AG04450 (cell line): ENCODE results near the gene BAG1. TPM values are rescaled to one million over a fixed set of nuclear protein-coding genes. Genes with fewer than 3 reads are reported as not detected.

Experiments used
- CTCF ChIA-PET: fragments of 300-600, 350-600 bp; formaldehyde crosslinking; extraction: SDS; loops from one replicate; lab custom pipeline; 2022; ENCODE audit warnings: antibody characterized with exemption, inconsistent platforms; lab: Charles Lee
- POLR2A ChIA-PET: fragments of 350-600 bp; formaldehyde crosslinking; extraction: SDS; loops from one replicate; lab custom pipeline; 2021; ENCODE audit warnings: antibody characterized with exemption, inconsistent platforms; lab: Yijun Ruan, JAX
- DNase-seq: peaks from one replicate; pipeline ENCODE4 v3.0.0-alpha.2; 2011; ENCODE audit warnings: low read depth, low spot score
- H3K27ac ChIP-seq: one replicate; pipeline ENCODE4 v1.5.1; 2012; ENCODE audit warnings: low read depth, low read length, control low read depth
- H3K27me3 ChIP-seq: one replicate; pipeline ENCODE4 v1.6.0; 2012; ENCODE audit warnings: low read length; ENCODE audit not compliant: control insufficient read depth, insufficient read depth
- H3K4me3 ChIP-seq: 2 replicates; pipeline ENCODE4 v1.5.1; 2011; ENCODE audit warnings: mild to moderate bottlenecking, low read depth, low read length, control low read depth
- H3K9me3 ChIP-seq: 2 replicates; pipeline ENCODE4 v1.5.1; 2012; ENCODE audit warnings: low read length; ENCODE audit not compliant: control insufficient read depth, insufficient read depth
- CTCF ChIP-seq: IDR thresholded peaks from 2 replicates; pipeline ENCODE4 v1.5.1; 2011; ENCODE audit warnings: low read depth, low read length, control low read depth, inconsistent platforms
- polyA minus RNA-seq: library from RNA; depleted of rRNA, polyadenylated mRNA; stranded (reverse); fragments of >200 nt; gene quantifications from 2 replicates; pipeline ENCODE4 v1.2.3, GENCODE V29; 2011; rRNA and poly(A)+ RNA removed
- polyA plus RNA-seq: library from polyadenylated mRNA; depleted of rRNA; stranded (reverse); fragments of >200 nt; gene quantifications from 2 replicates; pipeline ENCODE4 v1.2.3, GENCODE V29; 2011; rRNA removed

The BAG1 gene
- 26.4 and 31.7 TPM in 2 replicates for polyA plus RNA-seq
- polyA minus RNA-seq: 7.8 and 8.5 TPM in 2 replicates

DNA sequence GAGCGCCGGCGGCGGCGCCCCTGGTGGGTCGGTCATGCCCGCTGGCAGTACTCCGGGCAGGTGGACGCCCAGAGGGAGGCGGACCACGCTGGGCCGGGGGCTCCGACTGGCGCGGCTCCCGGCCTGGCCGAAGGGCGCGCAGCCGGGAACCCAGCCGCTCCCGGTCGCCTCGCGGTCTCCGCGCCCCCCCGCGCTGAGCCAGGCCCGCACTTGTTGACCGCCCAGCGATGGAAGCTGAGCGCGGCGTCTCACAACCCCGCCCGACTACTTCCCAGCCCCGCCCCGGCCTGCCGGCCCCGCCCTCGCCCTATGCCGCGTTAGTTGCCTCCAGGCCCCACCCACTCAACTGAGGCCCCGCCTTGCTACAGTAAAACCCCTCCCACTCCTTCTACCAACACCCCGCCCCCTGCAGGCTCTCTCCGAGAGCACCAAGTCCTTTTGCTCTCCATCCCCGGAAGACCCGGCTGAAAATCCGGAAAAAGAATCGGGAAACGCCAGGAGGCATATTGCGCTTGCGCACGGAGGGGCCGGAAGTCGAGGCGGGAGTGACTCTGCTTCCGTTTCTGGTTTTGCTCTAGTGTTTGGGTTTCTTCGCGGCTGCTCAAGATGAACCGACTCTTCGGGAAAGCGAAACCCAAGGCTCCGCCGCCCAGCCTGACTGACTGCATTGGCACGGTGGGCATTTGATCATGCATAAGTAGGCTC lies at the start of gene BAG1, which contains the start of gene CHMP5:
TSS of gene BAG1 (minus strand) at position 236 of the 705 bp plus-strand sequence.
TSS of gene CHMP5 (plus strand) at position 577 of the 705 bp plus-strand sequence. CDS start at position 607, 30 bp downstream.
- peak; percentile 99 for DNase-seq
- Histone ChIP-seq H3K4me3 (peak within 1 kb of the TSS; percentile 100), H3K27me3 (no peaks in the 10 kb centered on the region), H3K9me3 (no peaks in the 10 kb centered on the region; the same call in 1 of the 2 replicates), H3K27ac (peak within 1 kb of the TSS; percentile 68)
- CTCF ChIA-PET: interaction anchor here (0.6 to 1.5 kb wide), 4 partner anchors 9 to 189 kb away, joined by 3 to 6 read pairs (median 4); no protein-coding TSS in a partner anchor
- POLR2A ChIA-PET: interaction anchor here (0.6 to 1.1 kb wide), 8 partner anchors 9 to 240 kb away, joined by 3 to 6 read pairs (median 3); partner anchors contain the start of genes DNAJA1, NFX1 and SMU1
- peak; percentile 46 for TF ChIP-seq CTCF

GRCh38 chr9:33311953-33312352 lies 47.4 kb upstream of the BAG1 start:
- Histone ChIP-seq H3K4me3 (no peak overlapping the region), H3K27ac (no peak overlapping the region), H3K9me3 (no peaks in the 10 kb centered on the region), H3K27me3 (no peaks in the 10 kb centered on the region)
- POLR2A ChIA-PET: interaction anchor here (2.0 kb wide), 1 partner anchor 8 kb away, joined by 8 read pairs; no protein-coding TSS in a partner anchor
- no peak for TF ChIP-seq CTCF
- DNase-seq: no peak
- CTCF ChIA-PET: interaction anchor here (3.3 kb wide), 1 partner anchor 63 kb away, joined by 16 read pairs; no protein-coding TSS in a partner anchor

- Histone ChIP-seq H3K27me3 (no peaks in the 10 kb centered on the region), H3K27ac (no peak overlapping the region), H3K9me3 (no peaks in the 10 kb centered on the region), H3K4me3 (no peak overlapping the region)
- CTCF ChIA-PET: interaction anchor here (2.5 to 3.3 kb wide), 2 partner anchors 64 to 142 kb away, joined by 9 to 16 read pairs; no protein-coding TSS in a partner anchor
- no peak for TF ChIP-seq CTCF
- POLR2A ChIA-PET: interaction anchor here (2.0 kb wide), 1 partner anchor 10 kb away, joined by 8 read pairs; no protein-coding TSS in a partner anchor
- no peak for DNase-seq
Measured at GRCh38 chr9:33310748-33311147, 46.2 kb upstream of the BAG1 start.

DNA sequence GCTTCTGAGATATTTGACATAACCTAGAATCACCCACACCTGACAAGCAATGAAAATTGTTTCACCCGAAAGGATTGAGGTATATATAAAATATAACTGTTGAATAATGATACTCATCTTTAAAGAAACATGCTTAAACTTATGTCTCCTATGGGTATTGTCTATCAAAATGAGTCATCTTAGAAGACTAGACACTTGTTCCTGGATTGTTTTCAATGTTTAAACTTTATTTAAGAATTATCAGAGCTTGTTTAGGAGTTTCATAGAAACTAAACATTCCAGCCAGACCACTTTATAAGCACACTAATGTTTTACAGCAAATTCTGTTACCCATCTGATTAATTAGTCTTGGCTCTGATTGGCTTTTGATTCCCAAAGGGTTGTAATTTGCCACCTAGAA lies 45.4 kb upstream of the BAG1 start:
- CTCF ChIA-PET: interaction anchor here (2.5 to 3.3 kb wide), 2 partner anchors 65 to 143 kb away, joined by 9 to 16 read pairs; no protein-coding TSS in a partner anchor
- DNase-seq: no peak

More for the DNA sequence above, 45.4 kb upstream of the BAG1 start:
- no peak overlapping the region for H3K4me3 ChIP-seq
- no peaks in the 10 kb centered on the region for H3K27me3 ChIP-seq
- POLR2A ChIA-PET: interaction anchor here (0.6 to 1.0 kb wide), 2 partner anchors 11 to 20 kb away, joined by 3 to 8 read pairs; partner anchors contain the start of gene NFX1
- no peak for TF ChIP-seq CTCF
- H3K27ac ChIP-seq: no peak overlapping the region
- H3K9me3 ChIP-seq: no peaks in the 10 kb centered on the region
